ENCODE measurements around the gene ASMTL.
"Not testable (repeated sequence)": the region's sequence is repeated elsewhere in the genome, so short reads cannot be mapped to it uniquely, and the experiment has no call there.

ASMTL gene

GRCh38 chrX:1455948-1456280, 3.2 kb upstream of the ASMTL start:
- DNase-seq (ENCODE audit: low read depth in 3 of 3) = no peak

- peak; percentile 84 to 91 (median 84) for DNase-seq (ENCODE audit: low read depth in 3 of 3)
Observed at GRCh38 chrX:1453951-1454785, 1.5 kb upstream of the ASMTL start.

- peak in 1 of 3 experiments; percentile 60 for DNase-seq (ENCODE audit: low read depth in 3 of 3)
Observed at GRCh38 chrX:1453395-1453783, 680 bp upstream of the ASMTL start.

- no peak for DNase-seq (ENCODE audit: low read depth in 3 of 3)
Observed at GRCh38 chrX:1451661-1452515, 821 bp downstream of the ASMTL start.

- DNase-seq (ENCODE audit: low read depth in 3 of 3) = no peak
Observed at GRCh38 chrX:1451251-1451660, 1.5 kb downstream of the ASMTL start.

- no peak for DNase-seq (ENCODE audit: low read depth in 3 of 3)
Observed at GRCh38 chrX:1450361-1451161, 2.1 kb downstream of the ASMTL start.

GRCh38 chrX:1449823-1450149, 2.9 kb downstream of the ASMTL start:
- no peak for DNase-seq (ENCODE audit: low read depth in 3 of 3)

- DNase-seq (ENCODE audit: low read depth in 3 of 3) = no peak
Observed at GRCh38 chrX:1449036-1449822, 3.5 kb downstream of the ASMTL start.

- not testable (repeated sequence) for DNase-seq (ENCODE audit: low read depth in 3 of 3)
Observed at GRCh38 chrX:1448573-1449001, 4.1 kb downstream of the ASMTL start.

GRCh38 chrX:1447969-1448572, 4.6 kb downstream of the ASMTL start:
- DNase-seq (ENCODE audit: low read depth in 3 of 3) = not testable (repeated sequence)

GRCh38 chrX:1446984-1447968, 5.4 kb downstream of the ASMTL start:
- DNase-seq (ENCODE audit: low read depth in 3 of 3) = not testable (repeated sequence)

GRCh38 chrX:1444561-1445500, 7.9 kb downstream of the ASMTL start:
- no peak for DNase-seq (ENCODE audit: low read depth in 3 of 3)

GRCh38 chrX:1443496-1444075, 9.1 kb downstream of the ASMTL start:
- no peak for DNase-seq (ENCODE audit: low read depth in 3 of 3)

- DNase-seq (ENCODE audit: low read depth in 3 of 3) = no peak
Observed at GRCh38 chrX:1442724-1443367, 9.9 kb downstream of the ASMTL start.

- DNase-seq (ENCODE audit: low read depth in 3 of 3) = no peak
Observed at GRCh38 chrX:1442016-1442665, 10.6 kb downstream of the ASMTL start.

GRCh38 chrX:1440506-1440905, 12.2 kb downstream of the ASMTL start:
- DNase-seq (ENCODE audit: low read depth in 3 of 3) = no peak

GRCh38 chrX:1435241-1435895, 17.3 kb downstream of the ASMTL start:
- DNase-seq (ENCODE audit: low read depth in 3 of 3) = no peak
